HEK293 (cell line): Measurements from ENCODE around the gene LDLRAD3.

Source experiments
- CTCF ChIA-PET: fragments of 350-600 bp; formaldehyde crosslinking; extraction: SDS; loops from one replicate; lab custom pipeline; 2021; ENCODE audit warnings: antibody characterized with exemption; lab: Yijun Ruan, JAX
- POLR2A ChIA-PET: fragments of 300-600 bp; formaldehyde crosslinking; extraction: SDS; loops from one replicate; lab custom pipeline; 2020; ENCODE audit warnings: antibody characterized with exemption, inconsistent platforms; lab: Yijun Ruan, JAX
- H3K27ac ChIP-seq: fragments of 200-500 bp; sonication (Bioruptor generic); 2 replicates; pipeline ENCODE4 v1.5.1; 2014; ENCODE audit warnings: low read depth, low read length, control low read depth, inconsistent platforms; ENCODE audit errors: extremely low read depth
- H3K36me3 ChIP-seq, 2 experiments: fragments of 200-500 bp in 1 of 2; sonication (Bioruptor generic) in 1 of 2; 1 replicate in 1 of 2; 2 replicates in 1 of 2; pipeline ENCODE4 v1.5.1; 2014 to 2017; ENCODE audit warnings: inconsistent platforms in 2 of 2, low read length in 2 of 2; ENCODE audit not compliant: control insufficient read depth in 2 of 2, insufficient read depth in 1 of 2
- H3K4me1 ChIP-seq: fragments of 200-500 bp; sonication (Bioruptor generic); 2 replicates; pipeline ENCODE4 v1.5.1; 2014; ENCODE audit warnings: mild to moderate bottlenecking, low read length, inconsistent platforms; ENCODE audit not compliant: control insufficient read depth, insufficient read depth
- H3K4me3 ChIP-seq: 2 replicates; pipeline ENCODE4 v1.5.1; 2011; ENCODE audit warnings: low read depth, mild to moderate bottlenecking, control low read depth, low read length, moderate library complexity
- H3K9me3 ChIP-seq: fragments of 200-500 bp; sonication (Bioruptor generic); 2 replicates; pipeline ENCODE4 v1.5.1; 2014; ENCODE audit warnings: low read depth, low read length, inconsistent platforms; ENCODE audit not compliant: control insufficient read depth, insufficient read depth
- BCL11B ChIP-seq: fragments of 450-650 bp; formaldehyde crosslinking; IDR thresholded peaks from 2 replicates; pipeline ENCODE4 v1.5.1; 2016; ENCODE audit warnings: low read depth, missing biosample characterization, missing genetic modification characterization
- FEZF1 ChIP-seq: fragments of 450-650 bp; formaldehyde crosslinking; IDR thresholded peaks from 2 replicates; pipeline ENCODE4 v1.5.1; 2016; ENCODE audit warnings: missing biosample characterization, missing genetic modification characterization
- GLI4 ChIP-seq: fragments of 450-650 bp; formaldehyde crosslinking; IDR thresholded peaks from 2 replicates; pipeline ENCODE4 v1.5.1; 2016; ENCODE audit warnings: missing biosample characterization, missing genetic modification characterization
- IKZF3 ChIP-seq: fragments of 450-650 bp; IDR thresholded peaks from 2 replicates; pipeline ENCODE4 v1.5.0; 2018; ENCODE audit warnings: missing biosample characterization, mild to moderate bottlenecking, missing genetic modification characterization, moderate library complexity
- SP2 ChIP-seq: fragments of 450-650 bp; formaldehyde crosslinking; IDR thresholded peaks from 2 replicates; pipeline ENCODE4 v1.5.1; 2016; ENCODE audit warnings: missing biosample characterization, missing genetic modification characterization
- ZBTB21 ChIP-seq: fragments of 450-650 bp; formaldehyde crosslinking; IDR thresholded peaks from 2 replicates; pipeline ENCODE4 v1.5.1; 2017; ENCODE audit warnings: missing biosample characterization, missing genetic modification characterization
- ZFHX2 ChIP-seq: fragments of 450-650 bp; formaldehyde crosslinking; conservative IDR thresholded peaks from 2 replicates; pipeline ENCODE4 v1.5.1; 2016; ENCODE audit warnings: missing biosample characterization, missing genetic modification characterization
- ZFP3 ChIP-seq: fragments of 450-650 bp; formaldehyde crosslinking; IDR thresholded peaks from 2 replicates; pipeline ENCODE4 v1.5.1; 2016; ENCODE audit warnings: low read depth, missing biosample characterization, missing genetic modification characterization
- ZFP41 ChIP-seq: fragments of 450-650 bp; formaldehyde crosslinking; IDR thresholded peaks from 2 replicates; pipeline ENCODE4 v1.5.1; 2016; ENCODE audit warnings: missing biosample characterization, missing genetic modification characterization, borderline replicate concordance
- ZFP69B ChIP-seq: fragments of 450-650 bp; formaldehyde crosslinking; IDR thresholded peaks from 2 replicates; pipeline ENCODE4 v1.5.1; 2016; ENCODE audit warnings: missing biosample characterization, missing genetic modification characterization
- ZNF133 ChIP-seq: fragments of 450-650 bp; formaldehyde crosslinking; IDR thresholded peaks from 2 replicates; pipeline ENCODE4 v1.5.1; 2016; ENCODE audit warnings: missing biosample characterization, missing genetic modification characterization
- ZNF239 ChIP-seq: fragments of 450-650 bp; formaldehyde crosslinking; IDR thresholded peaks from 2 replicates; pipeline ENCODE4 v1.5.1; 2016; ENCODE audit warnings: missing biosample characterization, missing genetic modification characterization
- ZNF302 ChIP-seq: fragments of 450-650 bp; formaldehyde crosslinking; IDR thresholded peaks from 2 replicates; pipeline ENCODE4 v1.5.1; 2016; ENCODE audit warnings: missing biosample characterization, missing genetic modification characterization, low read depth
- ZNF473 ChIP-seq: fragments of 450-650 bp; formaldehyde crosslinking; IDR thresholded peaks from 2 replicates; pipeline ENCODE4 v1.5.1; 2017; ENCODE audit warnings: missing biosample characterization, missing genetic modification characterization
- ZNF596 ChIP-seq: fragments of 450-650 bp; IDR thresholded peaks from 2 replicates; pipeline ENCODE4 v1.5.0; 2018; ENCODE audit warnings: missing biosample characterization, mild to moderate bottlenecking, missing genetic modification characterization, moderate library complexity
- ZNF658 ChIP-seq: fragments of 450-650 bp; formaldehyde crosslinking; IDR thresholded peaks from 2 replicates; pipeline ENCODE4; 2016; ENCODE audit warnings: missing biosample characterization, missing genetic modification characterization
- ZNF704 ChIP-seq: fragments of 450-650 bp; formaldehyde crosslinking; IDR thresholded peaks from 2 replicates; pipeline ENCODE4 v1.5.1; 2016; ENCODE audit warnings: missing biosample characterization, missing genetic modification characterization
- ZNF785 ChIP-seq: fragments of 450-650 bp; formaldehyde crosslinking; IDR thresholded peaks from 2 replicates; pipeline ENCODE4 v1.5.1; 2016; ENCODE audit warnings: missing biosample characterization, missing genetic modification characterization
- TF ChIP-seq, protein P1 (sequence below): fragments of 450-650 bp; formaldehyde crosslinking; optimal IDR thresholded peaks from 2 replicates; pipeline ENCODE3; 2016; ENCODE audit warnings: missing biosample characterization, mild to moderate bottlenecking, missing genetic modification characterization
- TF ChIP-seq, protein P2 (sequence below): fragments of 450-650 bp; formaldehyde crosslinking; IDR thresholded peaks from 2 replicates; pipeline ENCODE4 v1.5.1; 2016; ENCODE audit warnings: missing biosample characterization, missing genetic modification characterization, borderline replicate concordance
- TF ChIP-seq, protein P3 (sequence below): fragments of 450-650 bp; formaldehyde crosslinking; IDR thresholded peaks from 2 replicates; pipeline ENCODE4 v1.5.1; 2017; ENCODE audit warnings: missing biosample characterization, missing genetic modification characterization
- TF ChIP-seq, protein P4 (sequence below): fragments of 450-650 bp; formaldehyde crosslinking; IDR thresholded peaks from 2 replicates; pipeline ENCODE4 v1.5.1; 2016; ENCODE audit warnings: missing biosample characterization, missing genetic modification characterization
- TF ChIP-seq, protein P5 (sequence below): sonication (generic); formaldehyde crosslinking; IDR thresholded peaks from 2 replicates; pipeline ENCODE4 v1.8.1; 2022; ENCODE audit warnings: mild to moderate bottlenecking, moderate library complexity, missing genetic modification reagents

Gene LDLRAD3

GRCh38 chr11:35951680-35952079, 7.8 kb downstream of the LDLRAD3 start:
- H3K36me3 ChIP-seq = no peaks in the 10 kb centered on the region
- no peaks in the 10 kb centered on the region for H3K9me3 ChIP-seq
- no peak overlapping the region for H3K4me3 ChIP-seq
- TF ChIP-seq, protein P1, sequence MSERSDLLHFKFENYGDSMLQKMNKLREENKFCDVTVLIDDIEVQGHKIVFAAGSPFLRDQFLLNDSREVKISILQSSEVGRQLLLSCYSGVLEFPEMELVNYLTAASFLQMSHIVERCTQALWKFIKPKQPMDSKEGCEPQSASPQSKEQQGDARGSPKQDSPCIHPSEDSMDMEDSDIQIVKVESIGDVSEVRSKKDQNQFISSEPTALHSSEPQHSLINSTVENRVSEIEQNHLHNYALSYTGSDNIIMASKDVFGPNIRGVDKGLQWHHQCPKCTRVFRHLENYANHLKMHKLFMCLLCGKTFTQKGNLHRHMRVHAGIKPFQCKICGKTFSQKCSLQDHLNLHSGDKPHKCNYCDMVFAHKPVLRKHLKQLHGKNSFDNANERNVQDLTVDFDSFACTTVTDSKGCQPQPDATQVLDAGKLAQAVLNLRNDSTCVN (tag by site-specific recombination) = no peak
- no peak for TF ChIP-seq ZNF239 (tag by site-specific recombination)
- no peak for TF ChIP-seq ZBTB21 (tag by site-specific recombination)
- no peak for TF ChIP-seq ZNF658 (tag by site-specific recombination)
- TF ChIP-seq GLI4 (tag by site-specific recombination) = no peak
- TF ChIP-seq ZNF133 = peak; percentile 22; the same call in 1 of the 2 replicates
- no peak for TF ChIP-seq BCL11B (tag by site-specific recombination)
- TF ChIP-seq, protein P2, sequence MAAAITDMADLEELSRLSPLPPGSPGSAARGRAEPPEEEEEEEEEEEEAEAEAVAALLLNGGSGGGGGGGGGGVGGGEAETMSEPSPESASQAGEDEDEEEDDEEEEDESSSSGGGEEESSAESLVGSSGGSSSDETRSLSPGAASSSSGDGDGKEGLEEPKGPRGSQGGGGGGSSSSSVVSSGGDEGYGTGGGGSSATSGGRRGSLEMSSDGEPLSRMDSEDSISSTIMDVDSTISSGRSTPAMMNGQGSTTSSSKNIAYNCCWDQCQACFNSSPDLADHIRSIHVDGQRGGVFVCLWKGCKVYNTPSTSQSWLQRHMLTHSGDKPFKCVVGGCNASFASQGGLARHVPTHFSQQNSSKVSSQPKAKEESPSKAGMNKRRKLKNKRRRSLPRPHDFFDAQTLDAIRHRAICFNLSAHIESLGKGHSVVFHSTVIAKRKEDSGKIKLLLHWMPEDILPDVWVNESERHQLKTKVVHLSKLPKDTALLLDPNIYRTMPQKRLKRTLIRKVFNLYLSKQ (tag by site-specific recombination) = no peak
- TF ChIP-seq, protein P3, sequence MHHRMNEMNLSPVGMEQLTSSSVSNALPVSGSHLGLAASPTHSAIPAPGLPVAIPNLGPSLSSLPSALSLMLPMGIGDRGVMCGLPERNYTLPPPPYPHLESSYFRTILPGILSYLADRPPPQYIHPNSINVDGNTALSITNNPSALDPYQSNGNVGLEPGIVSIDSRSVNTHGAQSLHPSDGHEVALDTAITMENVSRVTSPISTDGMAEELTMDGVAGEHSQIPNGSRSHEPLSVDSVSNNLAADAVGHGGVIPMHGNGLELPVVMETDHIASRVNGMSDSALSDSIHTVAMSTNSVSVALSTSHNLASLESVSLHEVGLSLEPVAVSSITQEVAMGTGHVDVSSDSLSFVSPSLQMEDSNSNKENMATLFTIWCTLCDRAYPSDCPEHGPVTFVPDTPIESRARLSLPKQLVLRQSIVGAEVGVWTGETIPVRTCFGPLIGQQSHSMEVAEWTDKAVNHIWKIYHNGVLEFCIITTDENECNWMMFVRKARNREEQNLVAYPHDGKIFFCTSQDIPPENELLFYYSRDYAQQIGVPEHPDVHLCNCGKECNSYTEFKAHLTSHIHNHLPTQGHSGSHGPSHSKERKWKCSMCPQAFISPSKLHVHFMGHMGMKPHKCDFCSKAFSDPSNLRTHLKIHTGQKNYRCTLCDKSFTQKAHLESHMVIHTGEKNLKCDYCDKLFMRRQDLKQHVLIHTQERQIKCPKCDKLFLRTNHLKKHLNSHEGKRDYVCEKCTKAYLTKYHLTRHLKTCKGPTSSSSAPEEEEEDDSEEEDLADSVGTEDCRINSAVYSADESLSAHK = no peak
- 0 out of 2 replicates have a peak, but pooled peaks have one; percentile 18 for TF ChIP-seq ZFHX2
- no peak for TF ChIP-seq ZNF596 (tag by site-specific recombination)
- ChIA-PET CTCF (no interaction called here), POLR2A (no interaction called here)
- H3K27ac ChIP-seq = no peak overlapping the region
- 0 out of 2 replicates have a peak, but pooled peaks cover 1% of the 10 kb centered on the region for H3K4me1 ChIP-seq

DNA sequence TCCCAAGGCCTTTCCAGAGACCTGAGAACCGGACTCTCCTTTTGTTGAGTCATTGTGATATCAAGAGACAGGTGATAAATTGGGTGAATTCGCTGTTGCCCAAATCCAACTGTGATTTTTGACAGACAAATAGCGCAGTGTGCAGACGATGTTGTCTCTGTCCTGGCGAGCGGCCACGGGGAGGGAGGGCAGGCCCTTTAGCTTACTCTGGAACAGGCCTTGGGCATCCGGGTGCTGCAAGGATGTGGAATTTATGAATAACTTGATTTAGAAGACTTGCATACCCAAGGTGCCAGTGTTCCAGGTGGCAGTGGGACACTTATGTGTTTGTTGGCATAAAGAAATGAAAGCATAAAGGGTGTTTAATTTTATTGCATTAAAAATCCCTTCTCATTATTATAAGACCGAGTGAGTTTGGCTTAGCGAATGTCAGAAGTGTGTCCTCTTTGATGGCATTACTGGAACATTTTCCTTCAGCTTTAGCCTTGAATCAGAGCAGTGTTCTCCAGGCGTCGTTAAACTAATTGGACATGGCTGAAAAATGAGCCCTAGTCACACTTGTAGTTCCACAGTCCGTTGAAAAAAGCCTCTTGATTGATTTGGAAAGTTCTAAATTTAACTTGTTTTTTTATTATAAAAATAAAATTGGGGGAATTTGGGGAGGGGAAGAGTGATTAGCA, 9.4 kb downstream of the LDLRAD3 start:
- ChIA-PET POLR2A (no interaction called here), CTCF (interaction anchor here (1.1 to 1.8 kb wide), 2 partner anchors 31 to 131 kb away, joined by 3 to 10 read pairs; no protein-coding TSS in a partner anchor)
- no peak overlapping the region for H3K4me3 ChIP-seq
- TF ChIP-seq ZNF302 (tag by site-specific recombination) = no peak
- TF ChIP-seq IKZF3 = no peak
- TF ChIP-seq, protein P4, sequence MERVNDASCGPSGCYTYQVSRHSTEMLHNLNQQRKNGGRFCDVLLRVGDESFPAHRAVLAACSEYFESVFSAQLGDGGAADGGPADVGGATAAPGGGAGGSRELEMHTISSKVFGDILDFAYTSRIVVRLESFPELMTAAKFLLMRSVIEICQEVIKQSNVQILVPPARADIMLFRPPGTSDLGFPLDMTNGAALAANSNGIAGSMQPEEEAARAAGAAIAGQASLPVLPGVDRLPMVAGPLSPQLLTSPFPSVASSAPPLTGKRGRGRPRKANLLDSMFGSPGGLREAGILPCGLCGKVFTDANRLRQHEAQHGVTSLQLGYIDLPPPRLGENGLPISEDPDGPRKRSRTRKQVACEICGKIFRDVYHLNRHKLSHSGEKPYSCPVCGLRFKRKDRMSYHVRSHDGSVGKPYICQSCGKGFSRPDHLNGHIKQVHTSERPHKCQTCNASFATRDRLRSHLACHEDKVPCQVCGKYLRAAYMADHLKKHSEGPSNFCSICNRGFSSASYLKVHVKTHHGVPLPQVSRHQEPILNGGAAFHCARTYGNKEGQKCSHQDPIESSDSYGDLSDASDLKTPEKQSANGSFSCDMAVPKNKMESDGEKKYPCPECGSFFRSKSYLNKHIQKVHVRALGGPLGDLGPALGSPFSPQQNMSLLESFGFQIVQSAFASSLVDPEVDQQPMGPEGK = no peak
- TF ChIP-seq FEZF1 (tag by site-specific recombination) = no peak
- TF ChIP-seq ZFP69B (tag by site-specific recombination) = no peak
- TF ChIP-seq ZNF785 = no peak
- TF ChIP-seq ZFP41 = no peak
- TF ChIP-seq ZFP3 (tag by site-specific recombination) = no peak
- TF ChIP-seq ZNF704 (tag by site-specific recombination) = no peak
- TF ChIP-seq ZNF473 = no peak
- TF ChIP-seq, protein P5, sequence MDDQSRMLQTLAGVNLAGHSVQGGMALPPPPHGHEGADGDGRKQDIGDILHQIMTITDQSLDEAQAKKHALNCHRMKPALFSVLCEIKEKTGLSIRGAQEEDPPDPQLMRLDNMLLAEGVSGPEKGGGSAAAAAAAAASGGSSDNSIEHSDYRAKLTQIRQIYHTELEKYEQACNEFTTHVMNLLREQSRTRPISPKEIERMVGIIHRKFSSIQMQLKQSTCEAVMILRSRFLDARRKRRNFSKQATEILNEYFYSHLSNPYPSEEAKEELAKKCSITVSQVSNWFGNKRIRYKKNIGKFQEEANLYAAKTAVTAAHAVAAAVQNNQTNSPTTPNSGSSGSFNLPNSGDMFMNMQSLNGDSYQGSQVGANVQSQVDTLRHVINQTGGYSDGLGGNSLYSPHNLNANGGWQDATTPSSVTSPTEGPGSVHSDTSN (CRISPR knock-in tag) = no peak
- no peak for TF ChIP-seq SP2 (tag by site-specific recombination)
- TF ChIP-seq, all 188 proteins: peak for 0
- Histone ChIP-seq H3K27ac (no peak overlapping the region), H3K9me3 (no peaks in the 10 kb centered on the region), H3K4me1 (no peaks in the 10 kb centered on the region), H3K36me3 (no peaks in the 10 kb centered on the region)
